Measurements from ENCODE around the gene MAP3K6.

DNA sequence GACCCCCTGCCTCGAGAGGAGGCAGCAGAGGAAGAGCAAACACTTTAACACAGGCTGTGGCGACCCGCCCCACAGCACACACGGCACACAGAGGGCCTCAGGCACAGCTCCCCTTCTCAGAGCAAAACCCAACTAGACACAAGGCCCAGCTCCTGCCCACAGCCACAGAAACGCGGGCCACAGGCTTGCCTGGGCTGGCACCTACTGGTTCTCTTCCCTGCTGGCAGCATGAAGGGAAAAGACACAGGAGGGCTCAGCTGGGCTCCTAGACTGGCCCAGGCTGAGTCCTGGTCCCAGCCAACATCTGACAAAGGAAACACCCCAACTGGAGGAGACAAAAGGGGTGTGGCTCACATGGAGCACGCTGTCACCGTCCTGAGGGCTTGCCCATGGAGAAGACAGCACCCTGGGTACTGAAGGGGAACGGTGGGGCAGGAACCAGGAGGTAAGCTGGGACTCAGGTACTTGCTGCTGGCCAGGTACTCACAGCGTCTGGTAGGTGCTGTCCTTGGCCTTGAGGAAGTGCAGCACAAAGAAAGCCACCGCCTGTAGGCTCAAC, 12.9 kb upstream of the MAP3K6 start:
- TF ChIP-seq POLR2A (IDR thresholded peaks at IDR 0.05; ENCODE audit: low read length) (no peak), GATA1 (IDR thresholded peaks at IDR 0.05; ENCODE audit: low read depth, low read length) (no peak)
